GM12878 (cell line): Measurements from ENCODE around the gene NGF. TPM values are rescaled to one million over a fixed set of nuclear protein-coding genes. Genes with fewer than 3 reads are reported as not detected.

ENCODE experiments used
- ATAC-seq: fragments of 200-7000 bp; cut with Tn5 transposase; 3 replicates; pipeline ENCODE4 v1.9.1; 2020; ENCODE audit warnings: mild to moderate bottlenecking, moderate library complexity
- BruUV-seq: library from RNA; stranded (reverse); fragments of 400-500 nt; replicated peaks from 2 replicates; lab custom pipeline; 2021; lab: Mats Ljungman, UMichigan
- CTCF ChIA-PET: fragments of 300-600 bp; sonication (Branson Sonifier 250); formaldehyde crosslinking; extraction: SDS; loops from one replicate; lab custom pipeline; 2021; ENCODE audit warnings: inconsistent platforms; lab: Yijun Ruan, JAX
- POLR2A ChIA-PET: fragments of 350-600 bp; formaldehyde crosslinking; extraction: SDS; loops from one replicate; lab custom pipeline; 2021; ENCODE audit warnings: inconsistent platforms; lab: Charles Lee
- RAD21 ChIA-PET: fragments of 300-600 bp; sonication (Branson Sonifier 250); formaldehyde crosslinking; loops from one replicate; lab custom pipeline; 2023; ENCODE audit warnings: antibody characterized with exemption; ENCODE audit not compliant: unreplicated experiment; lab: Charles Lee
- SMC1A ChIA-PET: fragments of 300-600 bp; sonication (Branson Sonifier 250); formaldehyde crosslinking; loops from one replicate; lab custom pipeline; 2023; ENCODE audit not compliant: unreplicated experiment, uncharacterized antibody; lab: Charles Lee
- DNase-seq: peaks from one replicate; pipeline ENCODE4 v3.0.0-alpha.2; 2011; ENCODE audit warnings: low read depth, low spot score
- FAIRE-seq: peaks from 3 replicates; lab custom pipeline; 2011; peaks lifted over from hg19 to GRCh38; lab: Jason Lieb, UNC
- H2AFZ ChIP-seq: 2 replicates; pipeline ENCODE4 v1.6.0; 2011; ENCODE audit warnings: low read depth, low read length, control low read depth; ENCODE audit not compliant: control insufficient read depth
- H3K27ac ChIP-seq: 2 replicates; pipeline ENCODE4 v1.5.1; 2011; ENCODE audit warnings: control low read depth; ENCODE audit not compliant: control insufficient read depth, insufficient read depth
- H3K27me3 ChIP-seq, 2 experiments: replicated peaks in 1 of 2; 2 replicates each; pipeline versions ENCODE4 v1.6.0 to v1.6.1; 2011; ENCODE audit warnings: low read length in 1 of 2; ENCODE audit not compliant: control insufficient read depth in 2 of 2, insufficient read depth in 2 of 2
- H3K36me3 ChIP-seq, 2 experiments: 2 replicates each; pipeline ENCODE4 v1.5.1; 2011; ENCODE audit warnings: low read length in 1 of 2; ENCODE audit not compliant: control insufficient read depth in 2 of 2, insufficient read depth in 2 of 2
- H3K4me1 ChIP-seq: 2 replicates; pipeline ENCODE4 v1.6.1; 2011; ENCODE audit warnings: mild to moderate bottlenecking, low read length, moderate library complexity, mixed read lengths; ENCODE audit not compliant: control insufficient read depth, insufficient read depth
- H3K4me2 ChIP-seq: 2 replicates; pipeline ENCODE4 v1.6.0; 2011; ENCODE audit warnings: control low read depth; ENCODE audit not compliant: control insufficient read depth, insufficient read depth
- H3K4me3 ChIP-seq: fragments of 200-600 bp; sonication (generic); 2 replicates; pipeline ENCODE4 v1.5.1; 2016
- H3K79me2 ChIP-seq: 2 replicates; pipeline ENCODE4 v1.6.0; 2011; ENCODE audit warnings: low read length; ENCODE audit not compliant: control insufficient read depth, insufficient read depth
- H3K9ac ChIP-seq: 2 replicates; pipeline ENCODE4 v1.8.0; 2011; ENCODE audit warnings: low read length, control low read depth, mixed read lengths; ENCODE audit not compliant: control insufficient read depth, insufficient read depth
- H3K9me3 ChIP-seq: replicated peaks from 3 replicates; pipeline ENCODE4 v1.5.1; 2011; ENCODE audit warnings: mild to moderate bottlenecking, low read length; ENCODE audit not compliant: control insufficient read depth, insufficient read depth
- H4K20me1 ChIP-seq: 2 replicates; pipeline ENCODE4 v1.6.0; 2011; ENCODE audit not compliant: control insufficient read depth, insufficient read depth
- BRCA1 ChIP-seq: IDR thresholded peaks from 2 replicates; pipeline ENCODE4 v1.6.1; 2011; ENCODE audit warnings: low read depth, low read length, improper control_type of control experiment
- CHD4 ChIP-seq: fragments of 200-600 bp; sonication (generic); IDR thresholded peaks from 2 replicates; pipeline ENCODE4 v1.6.1; 2016; ENCODE audit warnings: mild to moderate bottlenecking
- EZH2 ChIP-seq: IDR thresholded peaks from 2 replicates; pipeline ENCODE4 v1.6.1; 2012; ENCODE audit warnings: low read depth, mild to moderate bottlenecking, control low read depth, inconsistent platforms, low read length, borderline replicate concordance; ENCODE audit not compliant: control insufficient read depth
- FOS ChIP-seq: IDR thresholded peaks from 3 replicates; pipeline ENCODE4 v1.6.1; 2011; ENCODE audit warnings: borderline replicate concordance; ENCODE audit not compliant: insufficient read length; ENCODE audit errors: extremely low read depth
- FOXM1 ChIP-seq: IDR thresholded peaks from 2 replicates; pipeline ENCODE4 v1.6.1; 2012; ENCODE audit warnings: low read depth, mild to moderate bottlenecking, inconsistent platforms, low read length, moderate library complexity
- HDAC2 ChIP-seq: fragments of 200-600 bp; sonication (generic); IDR thresholded peaks from 2 replicates; pipeline ENCODE4 v1.6.1; 2017
- KDM1A ChIP-seq: fragments of 200-600 bp; sonication (generic); IDR thresholded peaks from 2 replicates; pipeline ENCODE4 v1.6.1; 2016; ENCODE audit warnings: borderline replicate concordance
- SIN3A ChIP-seq: IDR thresholded peaks from 2 replicates; pipeline ENCODE4 v1.6.1; 2012; ENCODE audit warnings: low read depth, low read length, improper control_type of control experiment
- WGBS: methylation state at CpG from one replicate; pipeline ENCODE4 v1.1.6; 2016; ENCODE audit warnings: low lambda C conversion rate; ENCODE audit not compliant: insufficient replicate concordance, insufficient coverage; ENCODE audit errors: missing lambda C conversion rate; 5-methylcytosine and 5-hydroxymethylcytosine counted together
- in situ Hi-C: fragments of 300-500 bp; cut with MboI; formaldehyde crosslinking; loops from 9 replicates; pipeline ENCODE4 v1.14.3; 2018; ENCODE audit warnings: mixed read lengths
- intact Hi-C: fragments of 100-400 bp; cut with micrococcal nuclease; formaldehyde crosslinking; loops from one replicate; pipeline ENCODE4 v1.14.2; 2022; ENCODE audit not compliant: unreplicated experiment
- polyA plus RNA-seq, 11 experiments: library from polyadenylated mRNA; depleted of rRNA in 4 of 11; unstranded in 6 of 11; stranded (reverse) in 5 of 11; fragments of >200 nt; fragmentation: Nextera tagmentation in 4 of 11; fragmentation: Illumina TruSeq in 1 of 11; extraction: Ambion mirVana in 4 of 11; extraction: Trizol in 1 of 11; gene quantifications; 1 replicate in 1 of 11; 2 replicates in 10 of 11; pipeline versions ENCODE4 v1.2.1 to v1.2.3, GENCODE V29; 2011 to 2016; ENCODE audit warnings: inconsistent platforms in 2 of 11, missing spikeins in 2 of 11, low read depth in 1 of 11
- total RNA-seq, 4 experiments: library from RNA; depleted of rRNA in 3 of 4; stranded (reverse); fragments of >200 nt in 3 of 4; fragmentation: Illumina TruSeq in 1 of 4; extraction: Trizol in 1 of 4; gene quantifications; 2 replicates each; pipeline versions ENCODE4 v1.2.1 to v1.2.3, GENCODE V29; 2013 to 2021
- TF ChIP-seq, protein P1 (sequence below): fragments of 450-650 bp; IDR thresholded peaks from 2 replicates; pipeline ENCODE4 v1.6.1; 2016; ENCODE audit warnings: mild to moderate bottlenecking, moderate library complexity, borderline replicate concordance
- TF ChIP-seq, protein P2 (sequence below): fragments of 450-650 bp; IDR thresholded peaks from 2 replicates; pipeline ENCODE4 v1.6.1; 2017; ENCODE audit warnings: mild to moderate bottlenecking, low read depth, inconsistent platforms; ENCODE audit not compliant: poor library complexity, severe bottlenecking
- TF ChIP-seq, protein P3 (sequence below): fragments of 450-650 bp; IDR thresholded peaks from 2 replicates; pipeline ENCODE4 v1.6.1; 2014; ENCODE audit warnings: mild to moderate bottlenecking
- TF ChIP-seq, protein P4 (sequence below): fragments of 450-650 bp; IDR thresholded peaks from 2 replicates; pipeline ENCODE4 v1.6.1; 2018; ENCODE audit warnings: borderline replicate concordance, mild to moderate bottlenecking; ENCODE audit not compliant: partially characterized antibody
- TF ChIP-seq, protein P5 (sequence below): IDR thresholded peaks from 2 replicates; pipeline ENCODE4 v1.6.1; 2011; ENCODE audit warnings: mild to moderate bottlenecking, low read depth, low read length, moderate library complexity; ENCODE audit not compliant: insufficient replicate concordance

The NGF gene
- total and polyA plus RNA-seq, 10 of the 15 experiments (the other 5 are each of a cell fraction or from before 2014, with no cell fraction given) = not detected

DNA sequence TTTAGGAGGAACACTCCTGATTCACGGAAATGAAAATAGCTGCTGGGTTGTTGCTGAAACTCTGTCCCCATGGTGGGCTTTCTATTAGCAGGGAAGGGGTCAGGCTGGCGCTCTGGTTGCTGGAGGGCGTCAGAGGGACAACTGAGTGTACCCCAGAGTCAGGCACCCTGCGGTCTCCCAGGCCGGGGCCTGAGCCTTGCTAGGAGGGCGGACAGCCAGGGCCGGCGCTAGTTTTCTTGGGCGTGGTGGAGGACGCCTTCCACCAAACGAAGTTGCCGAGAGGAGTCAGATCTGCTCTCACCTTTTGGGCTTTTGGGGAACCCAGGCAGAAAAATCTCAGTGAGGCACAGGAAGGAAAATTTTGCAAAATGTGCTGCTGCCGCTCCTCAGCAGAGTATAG is 54.8 kb downstream of the NGF start:
- ChIA-PET SMC1A (interaction anchor here (0.7 kb wide), 1 partner anchor 145 kb away, joined by 3 read pairs; no protein-coding TSS in a partner anchor), POLR2A (no interaction called here), CTCF (interaction anchor here (1.7 kb wide), 1 partner anchor 8 kb away, joined by 4 read pairs; no protein-coding TSS in a partner anchor), RAD21 (no interaction called here)
- Histone ChIP-seq H3K4me2 (no peak overlapping the region), H2AFZ (no peak overlapping the region), H3K4me1 (no peaks in the 10 kb centered on the region), H3K27me3 (peaks cover 0 to 2% of the 10 kb centered on the region in 2 experiments; a peak in 1 of 4 replicates), H3K9me3 (no peaks in the 10 kb centered on the region; the same call in 2 of the 3 replicates), H4K20me1 (no peaks in the 10 kb centered on the region), H3K27ac (no peak overlapping the region), H3K36me3 (no peaks in the 10 kb centered on the region), H3K9ac (no peak overlapping the region), H3K4me3 (no peak overlapping the region), H3K79me2 (no peaks in the 10 kb centered on the region)
- ATAC-seq = no peak
- FAIRE-seq = no peak
- BruUV-seq = no TSS peak
- intact Hi-C loops (no loop called here), in situ Hi-C loops (no loop called here)
- WGBS = 54% methylated on average over 13 of the region's 13 CpGs
- no peak for DNase-seq
- TF ChIP-seq EZH2 (no peak), HDAC2 (no peak), FOS (no peak), CHD4 (no peak), BRCA1 (no peak), KDM1A (no peak), FOXM1 (no peak), SIN3A (no peak)
- TF ChIP-seq, protein P1, sequence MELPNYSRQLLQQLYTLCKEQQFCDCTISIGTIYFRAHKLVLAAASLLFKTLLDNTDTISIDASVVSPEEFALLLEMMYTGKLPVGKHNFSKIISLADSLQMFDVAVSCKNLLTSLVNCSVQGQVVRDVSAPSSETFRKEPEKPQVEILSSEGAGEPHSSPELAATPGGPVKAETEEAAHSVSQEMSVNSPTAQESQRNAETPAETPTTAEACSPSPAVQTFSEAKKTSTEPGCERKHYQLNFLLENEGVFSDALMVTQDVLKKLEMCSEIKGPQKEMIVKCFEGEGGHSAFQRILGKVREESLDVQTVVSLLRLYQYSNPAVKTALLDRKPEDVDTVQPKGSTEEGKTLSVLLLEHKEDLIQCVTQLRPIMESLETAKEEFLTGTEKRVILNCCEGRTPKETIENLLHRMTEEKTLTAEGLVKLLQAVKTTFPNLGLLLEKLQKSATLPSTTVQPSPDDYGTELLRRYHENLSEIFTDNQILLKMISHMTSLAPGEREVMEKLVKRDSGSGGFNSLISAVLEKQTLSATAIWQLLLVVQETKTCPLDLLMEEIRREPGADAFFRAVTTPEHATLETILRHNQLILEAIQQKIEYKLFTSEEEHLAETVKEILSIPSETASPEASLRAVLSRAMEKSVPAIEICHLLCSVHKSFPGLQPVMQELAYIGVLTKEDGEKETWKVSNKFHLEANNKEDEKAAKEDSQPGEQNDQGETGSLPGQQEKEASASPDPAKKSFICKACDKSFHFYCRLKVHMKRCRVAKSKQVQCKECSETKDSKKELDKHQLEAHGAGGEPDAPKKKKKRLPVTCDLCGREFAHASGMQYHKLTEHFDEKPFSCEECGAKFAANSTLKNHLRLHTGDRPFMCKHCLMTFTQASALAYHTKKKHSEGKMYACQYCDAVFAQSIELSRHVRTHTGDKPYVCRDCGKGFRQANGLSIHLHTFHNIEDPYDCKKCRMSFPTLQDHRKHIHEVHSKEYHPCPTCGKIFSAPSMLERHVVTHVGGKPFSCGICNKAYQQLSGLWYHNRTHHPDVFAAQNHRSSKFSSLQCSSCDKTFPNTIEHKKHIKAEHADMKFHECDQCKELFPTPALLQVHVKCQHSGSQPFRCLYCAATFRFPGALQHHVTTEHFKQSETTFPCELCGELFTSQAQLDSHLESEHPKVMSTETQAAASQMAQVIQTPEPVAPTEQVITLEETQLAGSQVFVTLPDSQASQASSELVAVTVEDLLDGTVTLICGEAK = no peak
- TF ChIP-seq, protein P2, sequence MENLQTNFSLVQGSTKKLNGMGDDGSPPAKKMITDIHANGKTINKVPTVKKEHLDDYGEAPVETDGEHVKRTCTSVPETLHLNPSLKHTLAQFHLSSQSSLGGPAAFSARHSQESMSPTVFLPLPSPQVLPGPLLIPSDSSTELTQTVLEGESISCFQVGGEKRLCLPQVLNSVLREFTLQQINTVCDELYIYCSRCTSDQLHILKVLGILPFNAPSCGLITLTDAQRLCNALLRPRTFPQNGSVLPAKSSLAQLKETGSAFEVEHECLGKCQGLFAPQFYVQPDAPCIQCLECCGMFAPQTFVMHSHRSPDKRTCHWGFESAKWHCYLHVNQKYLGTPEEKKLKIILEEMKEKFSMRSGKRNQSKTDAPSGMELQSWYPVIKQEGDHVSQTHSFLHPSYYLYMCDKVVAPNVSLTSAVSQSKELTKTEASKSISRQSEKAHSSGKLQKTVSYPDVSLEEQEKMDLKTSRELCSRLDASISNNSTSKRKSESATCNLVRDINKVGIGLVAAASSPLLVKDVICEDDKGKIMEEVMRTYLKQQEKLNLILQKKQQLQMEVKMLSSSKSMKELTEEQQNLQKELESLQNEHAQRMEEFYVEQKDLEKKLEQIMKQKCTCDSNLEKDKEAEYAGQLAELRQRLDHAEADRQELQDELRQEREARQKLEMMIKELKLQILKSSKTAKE = no peak
- TF ChIP-seq, protein P3, sequence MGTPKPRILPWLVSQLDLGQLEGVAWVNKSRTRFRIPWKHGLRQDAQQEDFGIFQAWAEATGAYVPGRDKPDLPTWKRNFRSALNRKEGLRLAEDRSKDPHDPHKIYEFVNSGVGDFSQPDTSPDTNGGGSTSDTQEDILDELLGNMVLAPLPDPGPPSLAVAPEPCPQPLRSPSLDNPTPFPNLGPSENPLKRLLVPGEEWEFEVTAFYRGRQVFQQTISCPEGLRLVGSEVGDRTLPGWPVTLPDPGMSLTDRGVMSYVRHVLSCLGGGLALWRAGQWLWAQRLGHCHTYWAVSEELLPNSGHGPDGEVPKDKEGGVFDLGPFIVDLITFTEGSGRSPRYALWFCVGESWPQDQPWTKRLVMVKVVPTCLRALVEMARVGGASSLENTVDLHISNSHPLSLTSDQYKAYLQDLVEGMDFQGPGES = no peak
- TF ChIP-seq, protein P4, sequence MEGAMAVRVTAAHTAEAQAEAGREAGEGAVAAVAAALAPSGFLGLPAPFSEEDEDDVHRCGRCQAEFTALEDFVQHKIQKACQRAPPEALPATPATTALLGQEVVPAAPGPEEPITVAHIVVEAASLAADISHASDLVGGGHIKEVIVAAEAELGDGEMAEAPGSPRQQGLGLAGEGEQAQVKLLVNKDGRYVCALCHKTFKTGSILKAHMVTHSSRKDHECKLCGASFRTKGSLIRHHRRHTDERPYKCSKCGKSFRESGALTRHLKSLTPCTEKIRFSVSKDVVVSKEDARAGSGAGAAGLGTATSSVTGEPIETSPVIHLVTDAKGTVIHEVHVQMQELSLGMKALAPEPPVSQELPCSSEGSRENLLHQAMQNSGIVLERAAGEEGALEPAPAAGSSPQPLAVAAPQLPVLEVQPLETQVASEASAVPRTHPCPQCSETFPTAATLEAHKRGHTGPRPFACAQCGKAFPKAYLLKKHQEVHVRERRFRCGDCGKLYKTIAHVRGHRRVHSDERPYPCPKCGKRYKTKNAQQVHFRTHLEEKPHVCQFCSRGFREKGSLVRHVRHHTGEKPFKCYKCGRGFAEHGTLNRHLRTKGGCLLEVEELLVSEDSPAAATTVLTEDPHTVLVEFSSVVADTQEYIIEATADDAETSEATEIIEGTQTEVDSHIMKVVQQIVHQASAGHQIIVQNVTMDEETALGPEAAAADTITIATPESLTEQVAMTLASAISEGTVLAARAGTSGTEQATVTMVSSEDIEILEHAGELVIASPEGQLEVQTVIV = no peak
- TF ChIP-seq, protein P5, sequence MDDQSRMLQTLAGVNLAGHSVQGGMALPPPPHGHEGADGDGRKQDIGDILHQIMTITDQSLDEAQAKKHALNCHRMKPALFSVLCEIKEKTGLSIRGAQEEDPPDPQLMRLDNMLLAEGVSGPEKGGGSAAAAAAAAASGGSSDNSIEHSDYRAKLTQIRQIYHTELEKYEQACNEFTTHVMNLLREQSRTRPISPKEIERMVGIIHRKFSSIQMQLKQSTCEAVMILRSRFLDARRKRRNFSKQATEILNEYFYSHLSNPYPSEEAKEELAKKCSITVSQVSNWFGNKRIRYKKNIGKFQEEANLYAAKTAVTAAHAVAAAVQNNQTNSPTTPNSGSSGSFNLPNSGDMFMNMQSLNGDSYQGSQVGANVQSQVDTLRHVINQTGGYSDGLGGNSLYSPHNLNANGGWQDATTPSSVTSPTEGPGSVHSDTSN = no peak
